Measurements from ENCODE around the gene GLB1L.
A peak's percentile ranks its signal among the peaks of the same experiment; 100 is the strongest.
"Not testable (repeated sequence)": the region's sequence is repeated elsewhere in the genome, so short reads cannot be mapped to it uniquely, and the experiment has no call there.

The GLB1L gene

GRCh38 chr2:219204425-219205164, 40.6 kb downstream of the GLB1L start:
- DNase-seq: no peak

GRCh38 chr2:219201331-219201730, 43.9 kb downstream of the GLB1L start:
- DNase-seq: not testable (repeated sequence)

DNA sequence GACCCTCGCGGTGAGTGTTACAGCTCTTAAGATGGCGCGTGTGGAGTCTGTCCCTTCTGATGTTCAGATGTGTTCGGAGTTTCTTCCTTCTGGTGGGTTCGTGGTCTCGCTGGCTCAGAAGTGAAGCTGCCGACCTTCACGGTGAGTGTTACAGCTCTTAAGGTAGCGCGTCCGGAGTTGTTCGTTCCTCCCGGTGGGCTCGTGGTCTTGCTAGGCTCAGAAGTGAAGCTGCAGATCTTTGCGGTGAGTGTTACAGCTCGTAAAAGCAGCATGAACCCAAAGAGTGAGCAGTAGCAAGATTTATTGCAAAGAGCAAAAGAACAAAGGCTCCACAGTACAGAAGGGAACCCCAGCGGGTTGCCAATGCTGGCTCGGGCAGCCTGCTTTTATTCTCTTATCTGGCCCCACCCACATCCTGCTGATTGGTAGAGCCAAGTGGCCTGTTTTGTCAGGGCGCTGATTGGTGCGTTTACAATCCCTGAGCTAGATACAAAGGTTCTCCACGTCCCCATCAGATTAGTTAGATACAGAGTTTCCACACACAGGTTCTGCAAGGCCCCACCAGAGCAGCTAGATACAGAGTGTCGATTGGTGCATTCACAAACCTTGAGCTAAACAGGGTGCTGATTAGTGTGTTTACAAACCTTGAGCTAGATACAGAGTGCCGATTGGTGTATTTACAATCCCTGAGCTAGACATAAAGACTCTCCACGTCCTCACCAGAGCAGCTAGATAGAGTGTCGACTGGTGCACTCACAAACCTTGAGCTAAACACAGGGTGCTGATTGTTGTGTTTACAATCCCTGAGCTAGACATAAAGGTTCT, 44.5 kb downstream of the GLB1L start:
- DNase-seq: peak; percentile 21

DNA sequence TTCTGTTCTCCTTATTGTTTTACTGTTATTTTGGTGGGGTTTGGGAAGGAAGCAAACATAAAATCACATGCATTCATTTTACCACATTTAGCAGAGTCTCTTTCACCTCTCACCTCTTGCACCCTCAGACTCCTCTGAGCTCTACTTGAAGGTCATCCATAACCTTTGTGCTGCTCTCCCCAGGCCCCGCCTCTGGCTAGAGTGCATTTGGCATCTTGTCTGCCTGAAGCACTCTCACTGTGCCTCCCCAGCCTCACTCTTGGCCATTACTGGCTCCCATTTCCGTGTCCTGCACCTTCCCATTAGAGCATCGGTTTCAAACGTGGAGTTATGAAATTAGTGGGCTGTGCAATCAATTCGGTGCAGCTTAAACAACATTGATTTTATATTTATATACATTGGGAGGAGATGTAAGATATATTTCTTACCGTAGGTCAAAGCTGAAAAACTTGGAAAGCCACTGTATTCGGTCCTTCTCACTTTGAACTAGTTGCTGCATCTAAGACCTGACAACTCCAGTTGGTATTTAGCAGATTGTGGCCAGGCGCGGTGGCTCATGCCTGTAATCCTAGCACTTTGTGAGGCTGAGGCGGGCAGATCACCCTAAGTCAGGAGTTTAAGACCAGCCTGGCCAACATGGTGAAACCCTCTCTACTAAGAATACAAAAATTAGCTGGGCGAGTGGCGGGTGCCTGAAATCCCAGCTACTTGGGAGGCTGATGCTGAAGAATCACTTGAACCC, 45.6 kb downstream of the GLB1L start:
- no peak for DNase-seq

DNA sequence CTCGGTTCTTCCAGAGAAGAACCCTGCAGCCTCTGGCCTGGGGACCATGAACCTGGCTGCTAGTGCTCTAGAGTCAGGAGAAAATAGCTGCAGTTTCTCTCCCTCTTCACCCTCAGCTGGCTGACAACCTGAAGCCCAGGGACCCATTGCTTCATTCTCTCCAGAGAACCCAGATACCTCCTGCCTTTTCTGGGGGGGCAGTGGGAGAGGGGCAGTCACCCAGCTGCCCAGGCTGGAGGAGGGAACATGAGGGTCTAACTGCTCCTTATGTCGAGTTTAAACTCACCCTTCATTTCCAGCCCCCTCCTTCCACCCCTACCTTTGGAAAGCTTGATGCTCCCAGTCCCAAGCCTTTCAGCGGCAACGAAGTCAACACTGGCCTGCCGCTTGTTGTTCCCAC, 46.3 kb downstream of the GLB1L start:
- DNase-seq: no peak

- DNase-seq: no peak
These were observed 47.9 kb downstream of the GLB1L start for GRCh38 chr2:219197388-219197787.

- DNase-seq: no peak
These were observed 58.3 kb downstream of the GLB1L start for GRCh38 chr2:219186754-219187456.

Measured in SHP77 treated with DMSO at 0.1 percent for 48 hours (cell line).